ENCODE measurements around the gene SEMA4F. TPM values are rescaled to one million over a fixed set of nuclear protein-coding genes. Genes with fewer than 3 reads are reported as not detected.

Gene SEMA4F
- total RNA-seq, 4 donors from 2014 or later = 2.8 to 5.5 (median 5.3) TPM

DNA sequence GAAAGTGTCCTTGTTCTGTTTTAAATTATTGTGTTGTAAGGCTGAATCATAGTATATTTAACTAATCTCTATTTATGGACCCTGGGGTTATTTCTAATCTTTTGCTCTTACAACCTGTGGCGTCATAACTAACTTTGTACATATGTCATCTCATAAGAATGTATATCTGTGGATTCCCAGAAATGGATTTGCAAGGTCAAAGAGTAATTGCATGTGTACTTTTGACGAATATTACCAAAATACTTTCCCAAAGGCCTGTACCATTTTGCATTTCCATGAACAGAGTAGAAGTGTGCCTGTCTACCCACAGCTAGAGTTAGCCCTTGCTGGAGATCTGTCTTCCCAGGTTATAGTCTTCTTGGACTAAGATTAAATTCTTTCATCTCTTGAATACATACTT is 42.8 kb downstream of the SEMA4F start:
- H3K36me3 ChIP-seq = no peaks in the 10 kb centered on the region
- no peak for DNase-seq (ENCODE audit: extremely low spot score)
- no peaks in the 10 kb centered on the region for H3K9me3 ChIP-seq
- no peaks in the 10 kb centered on the region for H3K27me3 ChIP-seq
- H3K4me3 ChIP-seq = no peak overlapping the region
- no peak overlapping the region for H3K27ac ChIP-seq (replicated peaks in 1 of 4)
- H3K4me1 ChIP-seq = no peaks in the 10 kb centered on the region
- TF ChIP-seq EP300 (IDR thresholded peaks at IDR 0.05) (no peak), POLR2AphosphoS5 (IDR thresholded peaks at IDR 0.05) (no peak), POLR2A (IDR thresholded peaks at IDR 0.05; ENCODE audit: low read depth) (no peak)
- TF ChIP-seq, protein P1, sequence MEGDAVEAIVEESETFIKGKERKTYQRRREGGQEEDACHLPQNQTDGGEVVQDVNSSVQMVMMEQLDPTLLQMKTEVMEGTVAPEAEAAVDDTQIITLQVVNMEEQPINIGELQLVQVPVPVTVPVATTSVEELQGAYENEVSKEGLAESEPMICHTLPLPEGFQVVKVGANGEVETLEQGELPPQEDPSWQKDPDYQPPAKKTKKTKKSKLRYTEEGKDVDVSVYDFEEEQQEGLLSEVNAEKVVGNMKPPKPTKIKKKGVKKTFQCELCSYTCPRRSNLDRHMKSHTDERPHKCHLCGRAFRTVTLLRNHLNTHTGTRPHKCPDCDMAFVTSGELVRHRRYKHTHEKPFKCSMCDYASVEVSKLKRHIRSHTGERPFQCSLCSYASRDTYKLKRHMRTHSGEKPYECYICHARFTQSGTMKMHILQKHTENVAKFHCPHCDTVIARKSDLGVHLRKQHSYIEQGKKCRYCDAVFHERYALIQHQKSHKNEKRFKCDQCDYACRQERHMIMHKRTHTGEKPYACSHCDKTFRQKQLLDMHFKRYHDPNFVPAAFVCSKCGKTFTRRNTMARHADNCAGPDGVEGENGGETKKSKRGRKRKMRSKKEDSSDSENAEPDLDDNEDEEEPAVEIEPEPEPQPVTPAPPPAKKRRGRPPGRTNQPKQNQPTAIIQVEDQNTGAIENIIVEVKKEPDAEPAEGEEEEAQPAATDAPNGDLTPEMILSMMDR (IDR thresholded peaks at IDR 0.05) = no peak
- intact Hi-C loops (cut with DNase I) = no loop called here
- WGBS = 83% methylated on average over 2 of the region's 2 CpGs

DNA sequence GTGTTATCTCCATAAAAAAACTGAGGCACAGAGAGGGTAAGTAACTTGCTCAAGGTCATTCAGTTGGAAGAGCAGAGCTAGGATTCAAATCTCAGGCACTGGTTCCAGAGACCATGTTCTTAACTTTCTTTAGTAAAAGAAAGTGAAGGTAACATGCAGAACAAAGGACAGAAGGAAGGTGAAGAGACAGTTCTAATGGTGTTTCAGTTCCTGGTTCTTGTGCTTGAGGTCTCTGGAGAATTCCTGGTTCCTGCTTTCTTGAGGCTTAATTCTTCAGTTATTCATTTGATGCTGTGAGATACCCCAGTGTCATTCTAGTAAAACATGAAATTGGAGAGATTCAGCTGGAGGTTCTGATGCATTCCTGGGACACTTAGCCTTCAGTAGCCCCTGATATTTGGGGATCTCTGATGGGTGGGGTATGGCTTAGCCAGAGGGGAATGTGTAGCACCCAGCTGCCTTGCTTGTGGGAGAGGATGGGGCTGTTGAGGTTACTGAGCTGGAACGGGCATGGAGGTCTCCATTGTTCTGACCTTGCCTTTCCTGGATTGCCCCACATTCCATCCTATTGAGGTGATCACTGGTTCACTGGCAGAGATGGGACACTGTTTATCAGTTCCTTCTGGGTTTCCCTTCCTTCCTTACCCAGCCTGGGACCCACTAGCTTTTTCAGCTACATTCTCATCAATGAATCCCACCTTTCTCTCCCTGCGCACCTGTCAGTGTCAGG is 46.8 kb downstream of the SEMA4F start:
- Histone ChIP-seq H3K4me3 (no peak overlapping the region), H3K4me1 (no peaks in the 10 kb centered on the region), H3K27ac (replicated peaks in 1 of 4) (no peak overlapping the region), H3K27me3 (no peaks in the 10 kb centered on the region), H3K36me3 (no peaks in the 10 kb centered on the region), H3K9me3 (no peaks in the 10 kb centered on the region)
- 89% methylated on average over 2 of the region's 2 CpGs for WGBS
- intact Hi-C loops (cut with DNase I) = no loop called here
- peak; percentile 34 for DNase-seq (ENCODE audit: extremely low spot score)
- TF ChIP-seq, protein P1 (IDR thresholded peaks at IDR 0.05) = no peak
- TF ChIP-seq POLR2A (IDR thresholded peaks at IDR 0.05; ENCODE audit: low read depth) = no peak
- no peak for TF ChIP-seq EP300 (IDR thresholded peaks at IDR 0.05)
- TF ChIP-seq POLR2AphosphoS5 (IDR thresholded peaks at IDR 0.05) = no peak

DNA sequence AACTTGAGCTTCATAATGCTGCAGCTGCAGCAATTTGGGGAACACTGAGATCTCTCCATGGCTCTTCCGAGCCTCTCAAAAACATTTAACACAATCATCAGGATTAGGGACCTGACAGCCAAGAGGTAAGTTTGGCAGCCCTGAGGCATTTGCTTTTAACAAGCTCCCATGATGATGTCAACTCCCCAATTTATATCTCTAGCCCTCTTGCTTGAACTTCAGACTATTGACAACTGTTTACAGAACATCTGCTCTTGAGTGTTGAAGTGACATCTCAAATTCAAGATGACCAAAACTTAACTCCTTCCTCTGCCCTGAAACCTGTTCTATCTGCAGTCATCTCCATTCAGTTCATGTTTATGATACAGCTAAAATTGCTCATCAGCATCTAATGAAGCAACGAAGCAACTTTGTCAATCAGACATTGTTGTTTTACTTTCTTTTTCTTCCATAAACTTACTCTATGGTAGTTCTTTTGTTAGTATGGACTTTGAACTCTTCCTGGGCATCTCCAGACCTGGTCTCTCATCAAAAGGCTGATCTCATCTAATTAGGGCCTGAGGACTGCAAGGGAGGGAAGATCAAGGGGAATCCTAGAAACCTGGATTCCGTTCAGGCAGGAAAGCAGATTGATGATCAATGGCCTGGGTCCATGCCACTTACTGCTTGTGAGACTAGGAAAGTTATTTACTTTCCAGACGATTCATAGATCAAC is 48.1 kb downstream of the SEMA4F start:
- H3K27ac ChIP-seq (replicated peaks in 1 of 4) = no peak overlapping the region
- intact Hi-C loops (cut with DNase I) = no loop called here
- H3K27me3 ChIP-seq = no peaks in the 10 kb centered on the region
- H3K4me1 ChIP-seq = no peaks in the 10 kb centered on the region
- peak; percentile 89 for DNase-seq (ENCODE audit: extremely low spot score)
- H3K4me3 ChIP-seq = no peak overlapping the region
- H3K9me3 ChIP-seq = no peaks in the 10 kb centered on the region
- TF ChIP-seq POLR2AphosphoS5 (IDR thresholded peaks at IDR 0.05) (no peak), EP300 (IDR thresholded peaks at IDR 0.05) (no peak)
- no peaks in the 10 kb centered on the region for H3K36me3 ChIP-seq
- 67% methylated on average over 4 of the region's 4 CpGs for WGBS

DNA sequence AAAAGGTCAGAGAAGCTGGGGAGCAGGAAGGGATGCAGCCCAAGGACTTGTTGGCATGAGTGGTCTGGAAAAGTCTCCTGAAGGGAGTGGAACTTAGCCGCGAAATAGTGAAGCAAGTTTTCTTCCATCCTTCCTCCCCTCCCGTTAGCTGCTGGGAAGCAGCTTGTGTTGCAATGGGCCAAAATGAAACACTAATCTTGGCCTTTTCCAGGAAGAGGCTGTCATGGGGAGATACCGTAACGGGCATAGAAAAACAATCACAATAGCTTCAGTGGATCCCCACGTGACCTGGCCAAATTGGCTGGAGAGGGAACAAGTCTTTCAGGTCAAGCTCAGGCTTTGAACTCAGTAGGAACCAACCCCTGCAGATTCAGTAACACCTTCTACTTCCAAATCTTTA is 49.3 kb downstream of the SEMA4F start:
- Histone ChIP-seq H3K4me1 (no peaks in the 10 kb centered on the region), H3K27ac (replicated peaks in 1 of 4) (no peak overlapping the region), H3K36me3 (no peaks in the 10 kb centered on the region), H3K9me3 (no peaks in the 10 kb centered on the region), H3K4me3 (no peak overlapping the region), H3K27me3 (no peaks in the 10 kb centered on the region)
- peak; percentile 62 for DNase-seq (ENCODE audit: extremely low spot score)
- intact Hi-C loops (cut with DNase I) = no loop called here
- TF ChIP-seq POLR2A (IDR thresholded peaks at IDR 0.05; ENCODE audit: low read depth) = no peak
- TF ChIP-seq EP300 (IDR thresholded peaks at IDR 0.05) = no peak
- TF ChIP-seq, protein P1 (IDR thresholded peaks at IDR 0.05) = no peak
- TF ChIP-seq POLR2AphosphoS5 (IDR thresholded peaks at IDR 0.05) = no peak
- 71% methylated on average over 6 of the region's 6 CpGs for WGBS

DNA sequence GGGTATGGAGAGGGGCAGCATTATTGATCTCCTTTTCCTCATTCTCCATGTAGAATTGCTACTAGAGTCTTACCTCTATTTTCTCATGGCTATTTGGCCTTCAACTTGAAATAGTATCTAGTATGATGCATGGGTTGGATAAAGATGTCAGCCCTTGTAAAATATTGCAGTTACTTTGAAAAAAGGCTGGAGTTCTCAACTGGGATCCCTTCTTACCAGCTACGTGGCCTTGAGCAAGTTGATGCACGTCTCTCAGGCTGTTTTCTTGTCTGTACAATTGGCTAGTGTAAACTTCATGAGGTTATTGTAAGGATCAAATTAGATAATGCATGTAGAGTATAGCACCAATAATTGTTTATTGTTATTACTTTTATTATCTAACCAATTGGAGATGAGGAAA is 50.2 kb downstream of the SEMA4F start:
- no peak overlapping the region for H3K4me3 ChIP-seq
- TF ChIP-seq EP300 (IDR thresholded peaks at IDR 0.05) (no peak), POLR2A (IDR thresholded peaks at IDR 0.05; ENCODE audit: low read depth) (no peak), POLR2AphosphoS5 (IDR thresholded peaks at IDR 0.05) (no peak)
- TF ChIP-seq, protein P1 (IDR thresholded peaks at IDR 0.05) = no peak
- 94% methylated on average over 2 of the region's 2 CpGs for WGBS

More for the DNA sequence above, 50.2 kb downstream of the SEMA4F start:
- H3K27me3 ChIP-seq = no peaks in the 10 kb centered on the region
- no peak for DNase-seq (ENCODE audit: extremely low spot score)
- H3K27ac ChIP-seq (replicated peaks in 1 of 4) = no peak overlapping the region
- intact Hi-C loops (cut with DNase I) = no loop called here
- H3K36me3 ChIP-seq = no peaks in the 10 kb centered on the region
- H3K4me1 ChIP-seq = no peaks in the 10 kb centered on the region
- H3K9me3 ChIP-seq = no peaks in the 10 kb centered on the region
